ENCODE data around the gene DNAJB11. TPM values are rescaled to one million over a fixed set of nuclear protein-coding genes. Genes with fewer than 3 reads are reported as not detected.
"Not testable (repeated sequence)": the region's sequence is repeated elsewhere in the genome, so short reads cannot be mapped to it uniquely, and the experiment has no call there.

The DNAJB11 gene
- total and polyA plus RNA-seq, 3 donors from 2014 or later, result 39.3 to 60.2 (median 58.5) TPM

GRCh38 chr3:186633481-186633880 lies 63.0 kb downstream of the DNAJB11 start:
- H3K9me3 ChIP-seq, result no peaks in the 10 kb centered on the region
- no peaks in the 10 kb centered on the region for H3K36me3 ChIP-seq (ENCODE audit: low read depth, missing control alignments)
- TF ChIP-seq POLR2A (IDR thresholded peaks at IDR 0.05) (no peak), CTCF (IDR thresholded peaks at IDR 0.05) (no peak)
- no peak overlapping the region for H3K4me3 ChIP-seq
- intact Hi-C loops (cut with DNase I; ENCODE audit: low total_unique reads), result no loop called here
- no peaks in the 10 kb centered on the region for H3K27me3 ChIP-seq
- H3K27ac ChIP-seq, result no peak overlapping the region
- H3K4me1 ChIP-seq, result no peaks in the 10 kb centered on the region
- no peak for DNase-seq

GRCh38 chr3:186634207-186634606 lies 63.7 kb downstream of the DNAJB11 start:
- H3K27me3 ChIP-seq; H3K4me3 ChIP-seq; H3K36me3 ChIP-seq (ENCODE audit: low read depth, missing control alignments); H3K4me1 ChIP-seq; H3K9me3 ChIP-seq; DNase-seq; H3K27ac ChIP-seq; intact Hi-C loops (cut with DNase I; ENCODE audit: low total_unique reads): not testable (repeated sequence)
- WGBS, 2 donors, result 89 to 92% methylated on average over 5 of the region's 5 CpGs

Small RNAs within 50 kb of the gene (small RNA-seq; reads per million reads assigned to genes)
- 0 reads per million in 2 donors for gene RF00017

Other genes with a start within 250 kb of the DNAJB11 start
- 1 to 10 TPM in 1 of 2 donors, under 1 TPM in 1; 0.68 to 1.1 TPM for gene DGKG, start 208.5 kb upstream of the DNAJB11 start, total RNA-seq
- 1.2 TPM for gene DGKG, start 208.5 kb upstream of the DNAJB11 start, polyA plus RNA-seq (ENCODE audit: insufficient read depth, low read depth, low replicate concordance)
- 1 to 10 TPM; 6.1 to 8.6 TPM for gene CRYGS, start 26.3 kb upstream of the DNAJB11 start, total RNA-seq
- 6.3 TPM for gene CRYGS, start 26.3 kb upstream of the DNAJB11 start, polyA plus RNA-seq (ENCODE audit: insufficient read depth, low read depth, low replicate concordance)
- 10 to 100 TPM; 33.1 to 35.0 TPM for gene TBCCD1, start 3.4 kb upstream of the DNAJB11 start, total RNA-seq
- 43.4 TPM for gene TBCCD1, start 3.4 kb upstream of the DNAJB11 start, polyA plus RNA-seq (ENCODE audit: insufficient read depth, low read depth, low replicate concordance)
- 1 to 10 TPM in 1 of 2 donors, under 1 TPM in 1; 0.81 to 1.6 TPM for gene AHSG, start 42.3 kb downstream of the DNAJB11 start, total RNA-seq
- 1.5 TPM for gene AHSG, start 42.3 kb downstream of the DNAJB11 start, polyA plus RNA-seq (ENCODE audit: insufficient read depth, low read depth, low replicate concordance)
- gene FETUB, start 69.7 kb downstream of the DNAJB11 start, total RNA-seq, result under 1 TPM in 1 of 2 donors, not detected in 1; 0.79 TPM
- 2.4 TPM for gene FETUB, start 69.7 kb downstream of the DNAJB11 start, polyA plus RNA-seq (ENCODE audit: insufficient read depth, low read depth, low replicate concordance)
- gene HRG, start 95.3 kb downstream of the DNAJB11 start, total RNA-seq, result not detected
- gene HRG, start 95.3 kb downstream of the DNAJB11 start, polyA plus RNA-seq (ENCODE audit: insufficient read depth, low read depth, low replicate concordance), result 0.16 TPM
- gene KNG1, start 146.6 kb downstream of the DNAJB11 start, total RNA-seq, result under 1 TPM; 0.31 to 0.43 TPM
- 0.34 TPM for gene KNG1, start 146.6 kb downstream of the DNAJB11 start, polyA plus RNA-seq (ENCODE audit: insufficient read depth, low read depth, low replicate concordance)
- 100 to 1,000 TPM; 275 to 283 TPM for gene EIF4A2, start 212.9 kb downstream of the DNAJB11 start, total RNA-seq
- 357 TPM for gene EIF4A2, start 212.9 kb downstream of the DNAJB11 start, polyA plus RNA-seq (ENCODE audit: insufficient read depth, low read depth, low replicate concordance)
- 10 to 100 TPM; 25.1 to 26.2 TPM for gene RFC4, start 235.8 kb downstream of the DNAJB11 start, total RNA-seq
- 30.1 TPM for gene RFC4, start 235.8 kb downstream of the DNAJB11 start, polyA plus RNA-seq (ENCODE audit: insufficient read depth, low read depth, low replicate concordance)